B cell (primary cell): ENCODE results near the gene VPS51. TPM values are rescaled to one million over a fixed set of nuclear protein-coding genes. Genes with fewer than 3 reads are reported as not detected.
A peak's percentile ranks its signal among the peaks of the same experiment; 100 is the strongest.

Experiments used
- ATAC-seq: fragments of 200-7000 bp; cut with Tn5 transposase; one replicate; pipeline ENCODE4 v1.10.0; 2021; ENCODE audit warnings: low read depth, mild to moderate bottlenecking, moderate number of reproducible peaks, moderate library complexity
- CTCF ChIA-PET: fragments of 350-600 bp; sonication (Branson Sonifier 250); formaldehyde crosslinking; loops from one replicate; lab custom pipeline; 2021; ENCODE audit warnings: antibody characterized with exemption, inconsistent platforms; lab: Charles Lee
- POLR2A ChIA-PET: fragments of 350-600 bp; sonication (Branson Sonifier 250); formaldehyde crosslinking; loops from one replicate; lab custom pipeline; 2021; ENCODE audit warnings: antibody characterized with exemption; lab: Charles Lee
- DNase-seq: peaks from one replicate; pipeline ENCODE4 v3.0.0; 2013
- H2AFZ ChIP-seq: 2 replicates; pipeline ENCODE4 v1.6.1; 2012; ENCODE audit warnings: mild to moderate bottlenecking, low read depth, low read length; ENCODE audit not compliant: insufficient read depth, poor library complexity, severe bottlenecking
- H3K27ac ChIP-seq, 2 donors: 1 replicate in 1 of 2; 2 replicates in 1 of 2; pipeline ENCODE4 v1.5.1; 2012 to 2013; ENCODE audit warnings: low read length in 2 of 2, mild to moderate bottlenecking in 2 of 2, moderate library complexity in 1 of 2
- H3K27me3 ChIP-seq, 4 experiments: fragments of 200-600 bp in 1 of 4; sonication (generic) in 1 of 4; replicated peaks in 1 of 4; 1 replicate in 2 of 4; 2 replicates in 2 of 4; pipeline versions ENCODE4 v1.6.1 to v1.7.0; 2013 to 2016; ENCODE audit warnings: low read length in 3 of 4, mild to moderate bottlenecking in 2 of 4, mixed read lengths in 1 of 4, moderate library complexity in 1 of 4; ENCODE audit not compliant: insufficient read depth in 4 of 4, control insufficient read depth in 3 of 4; ENCODE audit errors: control extremely low read depth in 1 of 4
- H3K36me3 ChIP-seq, 2 experiments: replicated peaks in 1 of 2; 1 replicate in 1 of 2; 2 replicates in 1 of 2; pipeline versions ENCODE4 v1.6.1 to v1.7.1; 2013; ENCODE audit warnings: low read length in 1 of 2; ENCODE audit not compliant: insufficient read depth in 2 of 2, control insufficient read depth in 1 of 2; ENCODE audit errors: control extremely low read depth in 1 of 2, extremely low read depth in 1 of 2
- H3K4me1 ChIP-seq, 2 donors: fragments of 200-600 bp in 1 of 2; sonication (generic) in 1 of 2; 1 replicate in 1 of 2; 2 replicates in 1 of 2; pipeline versions ENCODE4 v1.5.1 to v1.6.1; 2013 to 2017; ENCODE audit warnings: low read length in 2 of 2; ENCODE audit not compliant: control insufficient read depth in 2 of 2, insufficient read depth in 2 of 2
- H3K4me2 ChIP-seq: replicated peaks from 2 replicates; pipeline ENCODE3; 2012; ENCODE audit warnings: mild to moderate bottlenecking, low read depth, low read length; ENCODE audit not compliant: poor library complexity, severe bottlenecking
- H3K4me3 ChIP-seq, 5 experiments: fragments of 200-600 bp in 1 of 5; sonication (generic) in 1 of 5; 1 replicate in 3 of 5; 2 replicates in 2 of 5; pipeline versions ENCODE4 v1.5.1 to v1.7.0; 2011 to 2016; ENCODE audit warnings: low read length in 4 of 5, mild to moderate bottlenecking in 4 of 5, low read depth in 2 of 5, control low read depth in 1 of 5, moderate library complexity in 1 of 5; ENCODE audit not compliant: insufficient read depth in 1 of 5; ENCODE audit errors: control extremely low read depth in 1 of 5, extremely low read depth in 1 of 5
- H3K79me2 ChIP-seq: fragments of 200-600 bp; sonication (generic); one replicate; pipeline ENCODE4 v1.6.0; 2016; ENCODE audit warnings: low read length; ENCODE audit not compliant: control insufficient read depth, insufficient read depth
- H3K9ac ChIP-seq: fragments of 200-600 bp; sonication (generic); 2 replicates; pipeline ENCODE4 v1.6.1; 2017; ENCODE audit warnings: mild to moderate bottlenecking, low read length, moderate library complexity
- H3K9me3 ChIP-seq, 3 donors: one replicate each; pipeline versions ENCODE4 v1.6.1 to v1.7.1; 2013; ENCODE audit warnings: low read length in 2 of 3; ENCODE audit not compliant: control insufficient read depth in 2 of 3, insufficient read depth in 1 of 3; ENCODE audit errors: control extremely low read depth in 1 of 3
- H4K20me1 ChIP-seq: 2 replicates; pipeline ENCODE4 v1.6.0; 2012; ENCODE audit warnings: mild to moderate bottlenecking, low read length; ENCODE audit not compliant: insufficient read depth, control insufficient read depth, poor library complexity, severe bottlenecking
- H3K27ac Mint-ChIP-seq: one replicate; pipeline ENCODE4 v1.8.0; 2021; ENCODE audit warnings: mixed read lengths
- H3K27me3 Mint-ChIP-seq: one replicate; pipeline ENCODE4 v1.8.0; 2021; ENCODE audit warnings: mixed read lengths
- H3K4me1 Mint-ChIP-seq: one replicate; pipeline ENCODE4 v1.8.0; 2021; ENCODE audit warnings: mixed read lengths
- H3K4me3 Mint-ChIP-seq: one replicate; pipeline ENCODE4 v1.8.0; 2021; ENCODE audit warnings: mixed read lengths
- H3K9me3 Mint-ChIP-seq: one replicate; pipeline ENCODE4 v1.8.0; 2022; ENCODE audit warnings: mixed read lengths; ENCODE audit not compliant: insufficient read depth
- CTCF ChIP-seq: fragments of 200-600 bp; IDR thresholded peaks from one replicate; pipeline ENCODE4 v1.8.0; 2022; ENCODE audit warnings: antibody characterized with exemption, mild to moderate bottlenecking
- EZH2 ChIP-seq: IDR thresholded peaks from 2 replicates; pipeline ENCODE4 v1.6.1; 2012; ENCODE audit warnings: borderline replicate concordance, low read depth, mild to moderate bottlenecking, moderate library complexity, low read length; ENCODE audit not compliant: insufficient read depth, poor library complexity, severe bottlenecking
- WGBS: methylation state at CpG from one replicate; pipeline ENCODE4 v1.1.5; 2013; ENCODE audit warnings: missing lambda C conversion rate; ENCODE audit not compliant: insufficient coverage; 5-methylcytosine and 5-hydroxymethylcytosine counted together
- intact Hi-C: fragments of 100-400 bp; cut with micrococcal nuclease; formaldehyde crosslinking; loops from one replicate; pipeline ENCODE4 v1.10.0; 2022
- polyA plus RNA-seq: library from polyadenylated mRNA; depleted of rRNA; stranded (reverse); fragments of >200 nt; gene quantifications from 2 replicates; pipeline ENCODE4 v1.2.3, GENCODE V29; 2012
- total RNA-seq, 2 donors: library from RNA; stranded (reverse); fragments of 120-200 nt in 1 of 2; gene quantifications; 1 replicate in 1 of 2; 2 replicates in 1 of 2; pipeline versions ENCODE4 v1.2.3 to v1.2.4, GENCODE V29; 2013 to 2022

The VPS51 gene
- total and polyA plus RNA-seq, 2 donors (not counting 1 experiment from before 2014, with no cell fraction given), result 206 to 223 TPM

- no peak for ATAC-seq
- no peak overlapping the region for H3K4me2 ChIP-seq
- no peak overlapping the region for H3K9ac ChIP-seq
- ChIA-PET CTCF (interaction anchor here (4.6 to 7.7 kb wide), 3 partner anchors 12 to 66 kb away, joined by 20 to 118 read pairs (median 96); partner anchors contain the start of genes CAPN1 and VPS51), POLR2A (interaction anchor here (0.6 to 1.5 kb wide), 2 partner anchors 8 to 67 kb away, joined by 3 to 7 read pairs; partner anchors contain the start of gene CAPN1)
- H3K4me3 ChIP-seq, result no peak overlapping the region
- Mint-ChIP-seq H3K4me1 (peaks cover 68% of the 10 kb centered on the region), H3K27me3 (no peaks in the 10 kb centered on the region), H3K4me3 (peak overlapping the region; percentile 89), H3K9me3 (no peaks in the 10 kb centered on the region), H3K27ac (peak overlapping the region; percentile 32)
- H3K36me3 ChIP-seq, result peaks cover 0 to 29% of the 10 kb centered on the region in 2 experiments
- no peaks in the 10 kb centered on the region for H3K9me3 ChIP-seq
- H3K27me3 ChIP-seq, result no peaks in the 10 kb centered on the region
- H3K4me1 ChIP-seq, result peaks cover 32 to 66% of the 10 kb centered on the region in 2 donors
- intact Hi-C loops, result loop anchor here (5.0 to 10.0 kb wide), 5 partner anchors 148 to 500 kb away; partner anchors contain the start of genes ATG2A, MAP3K11, PCNX3 and POLA2
- peaks cover 46% of the 10 kb centered on the region for H4K20me1 ChIP-seq
- no peak overlapping the region for H2AFZ ChIP-seq
- H3K27ac ChIP-seq, result no peak overlapping the region
- H3K79me2 ChIP-seq, result peaks cover 56% of the 10 kb centered on the region
- no peak for DNase-seq
- TF ChIP-seq CTCF (no peak), EZH2 (no peak)
- 99% methylated on average over 11 of the region's 11 CpGs for WGBS
These were observed 18.6 kb downstream of the VPS51 start for GRCh38 chr11:65114538-65115171.
